Heart right ventricle (tissue), 16 donors: ENCODE measurements around the gene MAGIX. TPM values are rescaled to one million over a fixed set of nuclear protein-coding genes. Genes with fewer than 3 reads are reported as not detected.

Source experiments
- ATAC-seq, 8 donors: fragments of 200-7000 bp; cut with Tn5 transposase; one replicate each; pipeline ENCODE4 v1.9.1; 2020; ENCODE audit warnings: mild to moderate bottlenecking in 8 of 8, moderate library complexity in 8 of 8, moderate number of reproducible peaks in 1 of 8
- DNase-seq, 2 donors: peaks; one replicate each; pipeline ENCODE4 v3.0.0-alpha.2; 2020
- H3K27ac ChIP-seq, 10 donors: fragments of 200-600 bp; sonication (generic) in 2 of 10; one replicate each; pipeline versions ENCODE4 v1.5.0 to v1.8.0; 2020 to 2022; ENCODE audit warnings: mild to moderate bottlenecking in 3 of 10
- H3K27me3 ChIP-seq, 7 donors: fragments of 200-600 bp; one replicate each; pipeline ENCODE4 v1.8.0; 2021 to 2022; ENCODE audit warnings: mild to moderate bottlenecking in 2 of 7
- H3K36me3 ChIP-seq, 9 donors: fragments of 200-600 bp; sonication (generic) in 1 of 9; one replicate each; pipeline versions ENCODE4 v1.5.0 to v1.8.0; 2020 to 2022; ENCODE audit warnings: mild to moderate bottlenecking in 2 of 9
- H3K4me1 ChIP-seq, 9 donors: fragments of 200-600 bp; sonication (generic) in 1 of 9; one replicate each; pipeline versions ENCODE4 v1.5.0 to v1.8.0; 2020 to 2022; ENCODE audit warnings: mild to moderate bottlenecking in 4 of 9
- H3K4me3 ChIP-seq, 10 donors: fragments of 200-600 bp; sonication (generic) in 2 of 10; one replicate each; pipeline versions ENCODE4 v1.5.0 to v1.8.0; 2020 to 2022; ENCODE audit warnings: mild to moderate bottlenecking in 7 of 10, moderate library complexity in 2 of 10
- H3K9me3 ChIP-seq, 11 donors: fragments of 200-600 bp in 10 of 11; sonication (generic) in 2 of 11; one replicate each; pipeline versions ENCODE4 v1.5.0 to v1.8.0; 2013 to 2022; ENCODE audit warnings: mild to moderate bottlenecking in 2 of 11, control low read depth in 1 of 11, moderate library complexity in 1 of 11
- WGBS, 2 donors: extraction: QIAGEN DNeasy Blood & Tissue Kit; methylation state at CpG; one replicate each; pipeline ENCODE4 v1.1.7; 2013; ENCODE audit warnings: inconsistent platforms in 1 of 2; 5-methylcytosine and 5-hydroxymethylcytosine counted together
- intact Hi-C, 10 donors: fragments of 100-400 bp; cut with DNase I; formaldehyde crosslinking; loops; one replicate each; pipeline versions ENCODE4 v1.11.1 to v1.14.2; 2022
- polyA plus RNA-seq, 2 donors: library from polyadenylated mRNA; stranded (reverse); fragments of 200-250 nt; gene quantifications; one replicate each; pipeline ENCODE4 v1.2.3, GENCODE V29; 2013
- total RNA-seq, 10 donors: library from RNA; stranded (reverse); fragmentation: NEBNext Ultra II Directional in 3 of 10; extraction: Animal tissue kit (Norgen Biotek cat#: 25700) in 3 of 10; gene quantifications; one replicate each; pipeline versions ENCODE4 v1.2.1 to v1.2.4, GENCODE V29; 2021 to 2023
- TF ChIP-seq, protein P1 (sequence below), 9 donors: fragments of 200-600 bp; sonication (generic) in 2 of 9; IDR thresholded peaks; one replicate each; pipeline versions ENCODE4 v1.5.0 to v1.8.0; 2021 to 2022; ENCODE audit warnings: antibody characterized with exemption in 9 of 9, mild to moderate bottlenecking in 5 of 9, moderate library complexity in 1 of 9
- donor health status: Arrhythmogenic right ventricular cardiomyopathy.
- donor health status: ischemic (EF 13 %, LVEDD 7.1; RV severe dilation, severe dysfunction).
- donor health status: healthy with polysubstance abuse.
- donor health status: DM: no; HTN: yes; CAD: no.
- donor health status: DM: no; HTN: no; CAD: no.
- donor health status: ischemic (EF 25% LVEDD 6.9; RV normal size, moderate dysfunction).
- donor health status: ischemic (EF 25% LVEDD 5.7; RV mildly dilated, moderate dysfunction).
- donor health status: healthy.
- donor health status: DM: yes; HTN: yes; CAD: no.
- donor health status: Ischemic cardiomyopathy.
- donor health status: ischemic (EF 35%, LVEDD 5.7; RV mildly dilated, moderate dysfunction).
- donor health status: nonischemic (EF 11% LVEDD 7.7; RV severe dilation, severe dysfunction).
- donor health status: DM: yes; HTN: yes; CAD: no.
- donor health status: PGD.
- donor health status: ischemic (EF 29% LVEDD 5.4; RV normal size, mild dysfunction).
- donor health status: nonischemic (EF 23%, LVEDD 6.1; RV moderate dilation, normal function).

MAGIX gene
- total and polyA plus RNA-seq, 12 donors = 2.7 to 13.5 (median 4.1) TPM

DNA sequence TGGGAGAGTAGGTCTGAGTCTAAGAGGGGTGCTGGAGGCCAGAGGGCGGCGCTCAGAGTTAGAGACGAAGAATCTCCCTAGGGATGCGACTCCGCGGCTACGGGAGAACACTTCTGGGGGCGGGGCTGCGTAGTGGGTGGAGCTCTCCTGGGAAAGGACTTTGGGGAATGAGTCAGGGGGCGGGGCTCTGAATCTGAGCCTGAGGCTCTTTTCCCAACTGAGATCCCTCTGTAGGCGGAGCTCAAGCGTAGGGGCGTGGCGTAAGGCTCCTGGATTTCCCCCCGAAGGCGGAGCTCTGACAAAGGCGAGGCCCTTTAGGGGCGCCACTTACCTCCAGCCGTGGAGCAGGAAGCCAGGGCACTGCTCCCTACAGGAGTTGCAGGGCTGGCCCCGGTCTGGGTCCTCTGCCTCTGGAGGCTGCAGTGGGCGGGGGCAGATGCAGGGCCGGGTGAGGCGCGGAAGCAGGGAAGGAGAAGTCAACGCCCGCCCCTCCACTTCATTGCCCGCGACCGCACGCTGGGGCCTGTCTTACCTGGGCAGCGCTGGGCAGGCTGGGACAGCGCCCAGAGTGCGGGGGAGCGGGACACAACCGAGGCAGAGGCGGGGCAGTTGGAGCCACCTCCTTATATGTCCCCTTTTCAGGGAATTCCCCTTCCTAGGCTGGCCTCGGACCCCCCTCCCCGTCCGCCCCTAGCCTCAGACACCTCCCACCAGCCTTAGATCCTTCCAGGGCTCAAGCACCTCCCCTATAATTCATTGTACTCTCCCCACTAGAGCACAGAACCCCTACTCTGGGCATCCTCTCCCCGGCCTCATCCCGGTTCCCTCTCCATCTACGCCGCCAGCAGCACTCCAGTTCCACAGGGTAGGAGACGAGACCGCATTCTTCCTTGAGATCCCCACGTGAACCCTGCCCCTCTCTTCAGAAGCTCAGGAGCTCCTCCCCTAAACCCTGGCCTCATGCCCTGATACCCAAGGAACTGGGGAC lies 22.0 kb downstream of the MAGIX start:
- intact Hi-C loops = loop anchor here in 1 of 10 donors (2.0 kb wide), 1 partner anchor 20 kb away; no protein-coding TSS in a partner anchor
- 7 to 9% methylated on average over 25 to 45 of the region's 46 CpGs for WGBS, 2 donors

GRCh38 chrX:49186125-49187027 lies 23.8 kb downstream of the MAGIX start, which contains the start of gene PRICKLE3:
PRICKLE3 (minus strand) TSS chrX:49186373; CDS start chrX:49186297, 76 bp downstream.
- ATAC-seq (peak; percentile 48 to 63 (median 51)), DNase-seq (peak; percentile 82 to 86)
- peaks cover 0 to 30% (median 11%) of the 10 kb centered on the region in 9 donors for H3K4me1 ChIP-seq
- peak within 1 kb of the TSS; percentile 54 to 90 (median 81) for H3K27ac ChIP-seq
- H3K4me3 ChIP-seq = peak within 1 kb of the TSS; percentile 14 to 63 (median 56)
- TF ChIP-seq, protein P1, sequence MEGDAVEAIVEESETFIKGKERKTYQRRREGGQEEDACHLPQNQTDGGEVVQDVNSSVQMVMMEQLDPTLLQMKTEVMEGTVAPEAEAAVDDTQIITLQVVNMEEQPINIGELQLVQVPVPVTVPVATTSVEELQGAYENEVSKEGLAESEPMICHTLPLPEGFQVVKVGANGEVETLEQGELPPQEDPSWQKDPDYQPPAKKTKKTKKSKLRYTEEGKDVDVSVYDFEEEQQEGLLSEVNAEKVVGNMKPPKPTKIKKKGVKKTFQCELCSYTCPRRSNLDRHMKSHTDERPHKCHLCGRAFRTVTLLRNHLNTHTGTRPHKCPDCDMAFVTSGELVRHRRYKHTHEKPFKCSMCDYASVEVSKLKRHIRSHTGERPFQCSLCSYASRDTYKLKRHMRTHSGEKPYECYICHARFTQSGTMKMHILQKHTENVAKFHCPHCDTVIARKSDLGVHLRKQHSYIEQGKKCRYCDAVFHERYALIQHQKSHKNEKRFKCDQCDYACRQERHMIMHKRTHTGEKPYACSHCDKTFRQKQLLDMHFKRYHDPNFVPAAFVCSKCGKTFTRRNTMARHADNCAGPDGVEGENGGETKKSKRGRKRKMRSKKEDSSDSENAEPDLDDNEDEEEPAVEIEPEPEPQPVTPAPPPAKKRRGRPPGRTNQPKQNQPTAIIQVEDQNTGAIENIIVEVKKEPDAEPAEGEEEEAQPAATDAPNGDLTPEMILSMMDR (IDR thresholded peaks at IDR 0.05) = peak in 7 of 9 donors; percentile 24 to 65 (median 42)
- peaks cover 0 to 18% (median 0%) of the 10 kb centered on the region in 9 donors for H3K36me3 ChIP-seq
- H3K27me3 ChIP-seq = no peaks in the 10 kb centered on the region
- WGBS, 2 donors = 10 to 11% methylated on average over 48 to 62 of the region's 62 CpGs
- no peaks in the 10 kb centered on the region for H3K9me3 ChIP-seq
- intact Hi-C loops = no loop called here

More for the DNA sequence above, 22.0 kb downstream of the MAGIX start:
- Histone ChIP-seq H3K27me3 (no peaks in the 10 kb centered on the region), H3K27ac (peak overlapping the region in 9 of 10 donors; percentile 41 to 90 (median 80)), H3K36me3 (peaks cover 0 to 30% (median 0%) of the 10 kb centered on the region in 9 donors), H3K9me3 (no peaks in the 10 kb centered on the region), H3K4me1 (peaks cover 0 to 22% (median 6%) of the 10 kb centered on the region in 9 donors), H3K4me3 (peak overlapping the region in 9 of 10 donors; percentile 40 to 63 (median 58))
- ATAC-seq (peak; percentile 83 to 92 (median 86)), DNase-seq (peak; percentile 90 to 92)
- TF ChIP-seq, protein P1 (IDR thresholded peaks at IDR 0.05) = peak in 1 of 9 donors; percentile 11

GRCh38 chrX:49187028-49187394 lies 24.5 kb downstream of the MAGIX start:
- intact Hi-C loops = no loop called here
- peaks cover 0 to 30% (median 14%) of the 10 kb centered on the region in 9 donors for H3K4me1 ChIP-seq
- no peak for DNase-seq

More at GRCh38 chrX:49187028-49187394, 24.5 kb downstream of the MAGIX start:
- no peaks in the 10 kb centered on the region for H3K27me3 ChIP-seq
- TF ChIP-seq, protein P1 (IDR thresholded peaks at IDR 0.05) = no peak
- H3K36me3 ChIP-seq = peaks cover 0 to 16% (median 0%) of the 10 kb centered on the region in 9 donors
- peaks cover 0 to 4% (median 0%) of the 10 kb centered on the region in 11 donors for H3K9me3 ChIP-seq
- no peak for ATAC-seq
- peak overlapping the region in 8 of 10 donors; percentile 56 to 90 (median 81) for H3K27ac ChIP-seq
- WGBS, 2 donors = 58 to 64% methylated on average over 11 to 14 of the region's 15 CpGs
- H3K4me3 ChIP-seq = no peak overlapping the region
